Stimulated activated CD8-positive, alpha-beta memory T cell treated with anti-CD3 and anti-CD28 coated beads, Interleukin-2, amount 100 ng/mL, for 1 hour (primary cell): ENCODE results near the gene RNF208.

ENCODE experiments used
- DNase-seq, 2 donors: peaks; one replicate each; pipeline ENCODE4 v3.0.0-alpha.2; 2020; ENCODE audit warnings: low read depth in 2 of 2

RNF208 gene

GRCh38 chr9:137214620-137215019, 7.4 kb downstream of the RNF208 start:
- DNase-seq: no peak

DNA sequence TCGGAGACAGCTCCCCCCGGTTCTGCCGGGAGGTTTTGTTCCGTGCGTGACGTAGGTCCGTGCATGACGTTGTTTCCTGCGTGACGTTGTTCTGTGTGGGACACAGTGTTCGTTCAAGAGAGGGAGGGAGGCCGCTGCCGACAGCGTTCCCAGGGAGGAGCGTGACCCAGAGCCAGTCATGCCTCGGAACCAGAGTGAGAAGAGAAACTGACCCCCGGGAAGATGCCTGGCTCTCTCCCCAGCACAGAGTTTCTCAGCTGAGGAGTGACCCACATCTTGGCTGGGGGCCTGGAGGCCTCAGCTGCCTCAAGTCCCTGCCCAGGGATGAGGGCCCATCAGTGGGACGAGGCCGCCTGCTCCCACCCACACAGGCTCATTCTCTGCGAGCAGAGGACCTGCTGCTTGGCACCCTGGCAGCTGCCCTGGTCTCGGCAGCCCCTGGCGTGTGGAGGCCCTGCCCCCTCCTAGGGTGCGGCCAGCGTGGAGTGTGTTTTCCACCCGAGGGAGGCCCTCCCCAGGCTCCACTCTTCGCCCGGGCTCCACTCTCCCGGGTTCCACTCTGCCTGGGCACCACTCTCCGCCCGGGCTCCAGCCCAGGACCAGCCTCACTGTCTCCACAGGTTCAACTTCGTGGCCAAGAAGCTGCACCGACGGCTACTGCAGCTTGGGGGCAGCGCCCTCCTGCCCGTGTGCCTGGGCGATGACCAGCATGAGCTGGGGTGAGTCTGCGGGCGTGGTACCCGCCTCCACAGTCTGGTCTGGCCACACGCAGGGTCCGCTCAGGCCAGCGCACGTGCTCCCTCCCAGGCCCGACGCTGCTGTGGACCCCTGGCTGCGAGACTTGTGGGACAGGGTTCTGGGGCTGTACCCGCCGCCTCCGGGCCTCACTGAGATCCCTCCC, 8.6 kb downstream of the RNF208 start:
- no peak for DNase-seq

- no peak for DNase-seq
These were observed 9.5 kb downstream of the RNF208 start for GRCh38 chr9:137212520-137212919.

GRCh38 chr9:137211532-137211931, 10.5 kb downstream of the RNF208 start:
- no peak for DNase-seq

DNA sequence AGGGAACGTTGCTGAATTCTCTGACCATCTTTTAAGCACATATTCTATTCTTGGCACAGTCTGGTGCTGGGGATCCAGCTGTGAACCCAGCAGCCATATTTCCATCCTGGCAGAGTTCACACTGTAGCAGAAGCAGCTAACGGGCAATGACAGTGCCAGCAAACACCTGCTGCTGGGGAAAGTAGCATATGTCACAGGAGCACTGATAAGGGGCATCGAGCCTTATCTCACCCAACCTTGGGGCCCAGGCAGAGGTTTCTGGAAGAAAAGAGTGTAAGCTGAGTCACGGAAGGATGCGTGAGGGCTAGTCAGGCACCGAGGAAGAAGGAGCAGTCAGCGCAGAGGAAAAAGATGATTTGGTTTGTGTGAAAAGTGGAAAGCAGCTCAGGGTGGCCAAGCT, 15.4 kb downstream of the RNF208 start:
- no peak for DNase-seq

GRCh38 chr9:137205126-137206069, 16.6 kb downstream of the RNF208 start, which contains the start of the genes NDOR1 and TMEM203:
NDOR1 (plus strand) TSS chr9:137205700; CDS start chr9:137205778, 78 bp downstream.
TMEM203 (minus strand) TSS chr9:137205648; CDS start chr9:137205414, 234 bp downstream.
- DNase-seq: peak; percentile 87 to 89

- no peak for DNase-seq
These were observed 17.3 kb downstream of the RNF208 start for GRCh38 chr9:137204731-137205125.

DNA sequence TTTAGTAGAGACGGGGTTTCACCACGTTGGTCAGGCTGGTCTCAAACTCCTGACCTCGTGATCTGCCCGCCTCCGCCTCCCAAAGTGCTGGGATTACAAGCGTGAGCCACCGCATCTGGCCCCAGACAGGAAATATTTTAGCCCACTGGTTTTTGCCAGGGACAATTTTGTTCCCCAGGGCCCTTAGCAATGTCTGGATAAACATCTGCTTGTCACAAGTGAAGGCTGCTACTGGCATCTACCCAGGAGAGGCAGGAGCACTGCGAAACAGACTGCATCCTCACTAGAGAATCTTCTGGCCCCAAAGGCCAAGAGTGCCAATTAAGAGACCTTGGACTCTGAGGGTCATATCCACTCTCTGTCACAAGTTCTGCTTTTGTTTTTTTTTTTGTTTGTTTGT, 19.1 kb downstream of the RNF208 start:
- DNase-seq: no peak

DNA sequence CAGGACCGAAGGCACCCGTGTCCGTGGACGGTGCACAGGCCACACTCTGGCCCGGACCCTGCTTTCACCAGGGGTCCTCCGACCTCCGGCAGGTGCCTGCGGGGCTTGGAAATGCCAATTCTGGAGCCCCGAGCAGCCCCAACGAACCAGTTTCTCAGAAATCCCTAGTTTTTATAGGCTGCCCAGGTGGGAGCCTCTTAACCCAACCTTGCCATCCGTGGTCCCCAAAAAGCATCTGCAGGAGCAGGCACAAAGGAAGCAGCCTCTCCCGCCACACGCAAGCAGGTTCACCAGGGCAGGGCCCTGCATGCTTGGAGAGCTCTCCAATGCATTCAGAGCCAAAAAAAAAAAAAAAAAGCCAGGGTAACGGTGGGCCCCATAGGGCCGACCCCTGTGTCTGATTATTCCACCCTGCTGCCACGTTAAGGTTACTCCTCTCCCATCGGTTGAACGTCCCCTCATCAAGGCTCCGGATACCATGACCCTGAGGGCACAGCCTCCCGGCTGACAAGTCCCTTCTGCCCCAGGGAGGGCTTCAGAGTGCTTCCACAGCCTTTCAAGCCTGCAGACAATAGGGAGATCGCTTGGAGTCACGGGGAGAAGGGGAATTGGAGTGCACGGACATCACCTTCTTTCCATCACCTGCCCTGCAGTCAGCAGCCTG, 20.7 kb downstream of the RNF208 start:
- no peak for DNase-seq

DNA sequence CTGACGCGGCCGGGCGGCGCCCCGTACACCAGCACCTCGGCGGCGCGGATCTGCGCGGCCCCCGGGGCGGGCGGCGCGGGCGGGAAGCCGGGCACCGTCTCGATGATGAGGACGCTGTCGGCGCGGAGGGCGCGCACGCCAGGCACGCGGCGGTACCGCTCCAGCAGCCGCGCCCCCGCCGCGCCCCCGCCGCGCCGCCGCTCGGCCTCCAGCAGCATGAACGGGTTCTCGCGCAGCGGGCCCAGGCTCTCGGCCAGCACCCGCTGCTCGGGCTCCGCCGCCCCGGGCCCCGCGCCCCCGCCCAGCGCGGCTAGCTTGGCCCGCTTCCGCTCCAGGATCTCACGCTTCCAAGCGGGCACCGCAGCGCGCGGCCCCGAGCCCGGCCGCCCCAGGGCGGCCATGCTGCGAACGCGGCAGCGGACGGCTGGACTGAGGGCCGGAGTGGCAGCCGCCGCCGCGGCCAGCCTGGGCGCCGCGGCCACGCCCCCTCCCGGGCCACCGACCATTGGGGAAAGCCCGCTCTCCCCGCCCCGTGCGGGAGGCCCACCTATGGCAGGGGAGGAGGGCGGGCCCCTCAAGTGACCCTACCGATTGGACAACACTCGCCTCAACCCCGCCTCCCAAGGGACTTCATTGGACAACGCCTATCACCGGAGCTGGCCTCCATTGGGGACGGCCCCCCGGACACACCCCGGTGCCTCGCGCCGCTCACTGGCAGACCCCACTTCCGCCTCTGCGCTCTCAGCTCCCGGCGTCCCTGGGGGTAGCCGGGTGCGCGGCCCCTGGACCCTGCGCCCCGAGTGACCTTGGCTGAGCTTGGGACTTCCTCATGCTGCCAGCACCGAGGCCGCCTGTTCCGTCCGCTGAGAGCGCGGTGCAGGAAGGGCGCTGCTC, 21.5 kb downstream of the RNF208 start, which contains the start of gene TPRN:
Gene TPRN (minus strand): TSS at position 431 of the 894 bp plus-strand sequence. CDS start 30 bp downstream, at position 401.
- peak; percentile 95 to 98 for DNase-seq

- DNase-seq: no peak
These were observed 22.5 kb downstream of the RNF208 start for GRCh38 chr9:137199411-137200121.

DNA sequence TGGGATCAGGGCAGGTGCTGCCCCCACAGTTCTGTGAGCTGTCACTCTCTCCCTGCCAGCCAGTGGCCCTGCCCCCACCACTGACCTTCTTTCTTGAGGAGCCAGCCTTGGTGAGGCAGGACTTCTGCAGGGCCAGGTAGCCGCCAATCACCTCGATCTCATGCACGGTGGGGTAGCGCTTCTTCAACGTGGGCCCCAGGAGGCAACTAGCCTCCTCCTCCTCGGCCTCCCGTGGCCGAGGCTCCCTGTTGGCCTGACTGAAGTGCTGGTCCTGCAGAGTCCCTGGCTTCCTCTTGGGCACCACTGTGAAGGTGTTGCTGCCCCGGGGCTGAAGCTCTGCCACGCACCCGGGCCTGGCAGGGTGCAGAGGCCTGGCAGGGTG, 23.1 kb downstream of the RNF208 start:
- DNase-seq: no peak

- DNase-seq: no peak
These were observed 23.8 kb downstream of the RNF208 start for GRCh38 chr9:137198051-137198901.

DNA sequence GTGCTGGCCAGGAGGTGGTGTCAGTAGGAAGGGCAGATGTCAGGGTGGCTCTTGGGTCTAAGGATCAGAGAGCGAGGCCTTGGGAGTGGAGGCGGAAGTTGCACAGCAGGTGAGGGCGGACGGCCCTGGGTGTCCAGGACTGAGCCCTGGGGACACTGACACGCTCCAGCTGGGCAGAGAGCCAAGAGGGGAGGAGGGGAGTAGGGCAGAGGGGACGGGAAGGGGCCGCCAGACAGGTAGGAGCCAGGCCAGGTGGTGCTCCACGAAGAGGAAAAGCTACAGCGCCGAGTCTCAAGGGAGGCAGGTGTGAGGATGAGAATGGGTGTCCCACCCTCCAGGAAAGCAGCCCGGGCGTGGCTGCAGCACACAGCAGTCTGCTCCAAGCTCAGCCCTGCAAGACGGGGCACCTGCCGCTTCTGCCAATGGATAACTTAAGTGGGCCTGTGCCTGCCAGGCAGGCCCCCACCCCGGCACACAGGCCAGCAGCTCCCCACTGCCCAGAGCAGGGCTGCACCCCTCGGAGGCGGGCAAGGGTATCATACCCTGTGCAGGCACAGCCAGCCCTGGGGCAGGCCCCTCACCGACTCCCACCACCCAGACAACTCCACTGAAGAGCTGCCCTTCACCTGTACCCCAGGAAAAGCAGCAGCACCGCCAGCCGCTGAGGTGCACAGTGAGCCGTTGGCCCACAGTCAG, 26.4 kb downstream of the RNF208 start:
- no peak for DNase-seq

DNA sequence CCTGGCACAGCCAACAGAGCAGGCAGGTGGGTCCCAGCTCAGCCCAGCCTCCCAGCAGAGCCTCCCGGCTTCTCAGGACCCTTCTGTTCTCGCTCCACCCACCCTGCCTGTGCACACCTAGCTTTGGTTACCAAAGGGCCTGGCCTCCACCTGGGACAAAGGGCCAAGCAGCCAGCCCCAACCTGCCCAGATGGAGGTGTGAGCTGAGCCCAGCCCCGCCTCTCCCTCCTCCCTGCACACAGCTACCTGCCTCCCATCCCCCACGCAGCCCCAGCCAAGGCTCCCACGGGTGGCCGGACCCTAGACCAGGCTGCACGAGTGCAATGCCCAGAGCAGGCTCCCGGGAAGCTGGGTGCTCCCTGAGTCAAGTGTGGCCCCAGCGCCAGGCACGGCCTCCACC, 27.1 kb downstream of the RNF208 start:
- DNase-seq: no peak

DNA sequence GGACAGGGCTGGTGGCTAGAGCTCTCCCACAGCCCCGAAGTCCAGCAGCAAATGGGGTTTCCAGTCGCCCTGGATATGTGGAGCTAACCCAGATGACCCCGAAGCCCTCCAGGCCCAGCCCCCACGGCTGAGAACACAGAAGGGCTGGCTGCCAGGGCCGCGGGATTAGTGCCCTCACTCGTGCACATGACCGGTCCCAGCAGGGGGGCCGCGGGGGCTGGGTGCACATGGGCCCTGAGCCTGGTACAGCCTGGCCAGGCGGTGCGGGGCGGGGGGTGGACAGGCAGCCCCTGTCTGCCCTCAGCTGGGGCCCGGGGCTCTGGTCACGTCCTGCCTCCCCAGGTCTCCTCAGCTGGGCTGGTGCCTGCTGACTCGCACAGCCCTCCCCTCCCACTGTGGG, 27.7 kb downstream of the RNF208 start:
- no peak for DNase-seq

GRCh38 chr9:137193771-137194170, 28.3 kb downstream of the RNF208 start:
- DNase-seq: no peak

DNA sequence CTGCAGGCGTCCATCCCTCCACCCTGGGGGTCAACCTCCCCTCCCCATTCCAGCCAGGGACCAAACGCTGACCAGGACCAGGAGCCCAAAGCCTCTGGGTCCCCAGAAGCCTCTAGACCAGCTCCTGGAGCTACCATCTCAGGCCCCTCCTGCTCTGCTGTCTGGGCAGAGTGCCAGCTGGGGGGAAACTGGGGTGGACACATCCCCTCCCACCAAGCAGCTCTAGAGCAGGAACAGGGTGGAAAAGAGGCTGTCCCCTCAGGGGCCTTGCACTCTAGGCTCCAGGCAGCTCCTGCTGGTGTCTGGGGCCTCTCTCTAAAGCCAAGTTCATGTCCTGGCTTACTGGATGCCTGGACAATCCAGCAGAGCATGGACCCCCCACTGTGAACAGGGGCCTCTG, 29.2 kb downstream of the RNF208 start:
- no peak for DNase-seq

- no peak for DNase-seq
These were observed 29.6 kb downstream of the RNF208 start for GRCh38 chr9:137192448-137192780.
